MCF 10A (cell line): ENCODE results near the gene SLC6A9. TPM values are rescaled to one million over a fixed set of nuclear protein-coding genes. Genes with fewer than 3 reads are reported as not detected.

Experiments used
- BruUV-seq: library from RNA; stranded (reverse); fragments of 400-500 nt; replicated peaks from 2 replicates; lab custom pipeline; 2021; lab: Mats Ljungman, UMichigan
- CTCF ChIA-PET: fragments of 300-600 bp; sonication (Branson Sonifier 250); formaldehyde crosslinking; extraction: SDS; loops from one replicate; lab custom pipeline; 2021; ENCODE audit warnings: antibody characterized with exemption, inconsistent platforms; lab: Yijun Ruan, JAX
- POLR2A ChIA-PET: fragments of 300-600, 350-650 bp; sonication (Branson Sonifier 250); formaldehyde crosslinking; extraction: SDS; loops from one replicate; lab custom pipeline; 2020; ENCODE audit warnings: antibody characterized with exemption, inconsistent platforms; lab: Yijun Ruan, JAX
- DNase-seq: peaks from one replicate; pipeline ENCODE4 v3.0.0-alpha.2; 2018; ENCODE audit not compliant: unreplicated experiment
- H3K27ac Mint-ChIP-seq: one replicate; pipeline ENCODE4 v1.8.0; 2022; ENCODE audit warnings: mild to moderate bottlenecking, low read depth, mixed read lengths; ENCODE audit not compliant: unreplicated experiment
- H3K27me3 Mint-ChIP-seq: one replicate; pipeline ENCODE4 v1.8.0; 2022; ENCODE audit warnings: mixed read lengths; ENCODE audit not compliant: insufficient read depth, unreplicated experiment
- H3K36me3 Mint-ChIP-seq: one replicate; pipeline ENCODE4 v1.8.0; 2022; ENCODE audit warnings: mild to moderate bottlenecking, moderate library complexity, mixed read lengths; ENCODE audit not compliant: insufficient read depth, unreplicated experiment
- H3K4me1 Mint-ChIP-seq: one replicate; pipeline ENCODE4 v1.8.0; 2022; ENCODE audit warnings: mixed read lengths; ENCODE audit not compliant: insufficient read depth, unreplicated experiment
- H3K4me3 Mint-ChIP-seq: one replicate; pipeline ENCODE4 v1.8.0; 2022; ENCODE audit warnings: mild to moderate bottlenecking, moderate library complexity, mixed read lengths; ENCODE audit not compliant: unreplicated experiment
- H3K9me3 Mint-ChIP-seq: one replicate; pipeline ENCODE4 v1.8.0; 2022; ENCODE audit warnings: mixed read lengths; ENCODE audit not compliant: unreplicated experiment
- CTCF ChIP-seq: fragments of 200-600 bp; IDR thresholded peaks from one replicate; pipeline ENCODE4 v1.8.0; 2022; ENCODE audit warnings: antibody characterized with exemption, mild to moderate bottlenecking; ENCODE audit not compliant: unreplicated experiment
- intact Hi-C: fragments of 100-400 bp; cut with micrococcal nuclease; formaldehyde crosslinking; loops from 2 replicates; pipeline ENCODE4 v1.14.1; 2022
- total RNA-seq: library from RNA; stranded (reverse); gene quantifications from 2 replicates; pipeline ENCODE4 v1.2.3, GENCODE V29; 2022

Gene SLC6A9
- total RNA-seq, 1 experiment from 2014 or later, result 64.9 TPM

DNA sequence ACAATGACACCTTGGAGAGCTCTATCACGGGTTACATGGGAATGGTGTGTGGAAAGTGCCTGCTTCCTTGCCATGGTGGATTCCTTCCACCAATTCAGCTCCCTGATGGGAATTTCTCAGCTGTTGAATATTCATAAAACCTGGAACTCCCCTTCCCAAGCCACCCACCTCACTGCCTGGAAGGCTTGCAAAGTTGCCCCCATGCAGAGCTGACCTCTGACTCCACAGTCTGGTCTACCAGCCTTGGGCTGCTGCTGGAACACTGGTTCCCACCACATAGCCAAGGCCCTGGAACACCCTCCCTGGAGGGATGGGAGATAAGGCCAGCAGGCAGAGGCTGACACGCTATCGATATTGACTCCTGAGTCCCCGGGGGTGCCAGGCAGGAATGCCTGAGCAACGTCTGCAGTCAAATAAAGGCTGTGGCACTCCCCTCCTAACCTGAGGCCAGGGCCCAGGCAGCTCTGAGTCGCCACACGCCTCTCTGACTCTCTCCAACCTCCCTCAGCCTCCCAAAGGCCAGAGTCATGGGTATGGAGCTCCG lies 31.1 kb downstream of the SLC6A9 start:
- Mint-ChIP-seq H3K27me3 (no peaks in the 10 kb centered on the region), H3K9me3 (no peaks in the 10 kb centered on the region), H3K4me1 (no peaks in the 10 kb centered on the region), H3K36me3 (peaks cover 35% of the 10 kb centered on the region), H3K4me3 (no peak overlapping the region), H3K27ac (no peak overlapping the region)
- CTCF ChIA-PET, result interaction anchor here (0.5 to 3.4 kb wide), 6 partner anchors 14 to 471 kb away, joined by 3 to 13 read pairs (median 3); no protein-coding TSS in a partner anchor
- intact Hi-C loops, result no loop called here
- TF ChIP-seq CTCF, result no peak
- BruUV-seq, result no TSS peak
- POLR2A ChIA-PET, result no interaction called here
- DNase-seq, result no peak

GRCh38 chr1:43999455-43999854 lies 31.8 kb downstream of the SLC6A9 start:
- DNase-seq, result no peak
- no peaks in the 10 kb centered on the region for H3K9me3 Mint-ChIP-seq
- ChIA-PET CTCF (interaction anchor here (1.0 to 1.8 kb wide), 5 partner anchors 14 to 236 kb away, joined by 3 to 4 read pairs (median 3); no protein-coding TSS in a partner anchor), POLR2A (no interaction called here)
- no TSS peak for BruUV-seq
- H3K27me3 Mint-ChIP-seq, result no peaks in the 10 kb centered on the region
- H3K4me1 Mint-ChIP-seq, result no peaks in the 10 kb centered on the region
- H3K36me3 Mint-ChIP-seq, result peaks cover 35% of the 10 kb centered on the region
- no peak overlapping the region for H3K4me3 Mint-ChIP-seq
- H3K27ac Mint-ChIP-seq, result no peak overlapping the region
- TF ChIP-seq CTCF, result no peak
- intact Hi-C loops, result no loop called here

- Mint-ChIP-seq H3K27ac (no peak overlapping the region), H3K4me1 (no peaks in the 10 kb centered on the region), H3K27me3 (no peaks in the 10 kb centered on the region), H3K9me3 (no peaks in the 10 kb centered on the region), H3K36me3 (peaks cover 30% of the 10 kb centered on the region), H3K4me3 (no peak overlapping the region)
- TF ChIP-seq CTCF, result no peak
- ChIA-PET POLR2A (no interaction called here), CTCF (interaction anchor here (1.8 kb wide), 1 partner anchor 38 kb away, joined by 4 read pairs; no protein-coding TSS in a partner anchor)
- DNase-seq, result no peak
- intact Hi-C loops, result no loop called here
- BruUV-seq, result no TSS peak
Measured at GRCh38 chr1:43998000-43998378, 33.3 kb downstream of the SLC6A9 start.

- CTCF ChIA-PET, result no interaction called here
- Mint-ChIP-seq H3K9me3 (no peaks in the 10 kb centered on the region), H3K27me3 (no peaks in the 10 kb centered on the region), H3K4me3 (no peak overlapping the region), H3K4me1 (no peaks in the 10 kb centered on the region), H3K27ac (no peak overlapping the region), H3K36me3 (peaks cover 30% of the 10 kb centered on the region)
- DNase-seq, result no peak
- TF ChIP-seq CTCF, result no peak
- no TSS peak for BruUV-seq
- POLR2A ChIA-PET, result no interaction called here
- intact Hi-C loops, result no loop called here
Measured at GRCh38 chr1:43997295-43997999, 33.8 kb downstream of the SLC6A9 start.
